Mononuclear cell (primary cell): ENCODE measurements around the gene CBX8. TPM values are rescaled to one million over a fixed set of nuclear protein-coding genes. Genes with fewer than 3 reads are reported as not detected.

Experiments used
- H3K27me3 ChIP-seq: 2 replicates; pipeline ENCODE4 v1.6.0; 2011; ENCODE audit warnings: low read length, control low read depth; ENCODE audit not compliant: insufficient read depth
- H3K4me1 ChIP-seq: 2 replicates; pipeline ENCODE4 v1.5.1; 2011; ENCODE audit warnings: mild to moderate bottlenecking, low read length, control low read depth; ENCODE audit not compliant: insufficient read depth
- H3K4me3 ChIP-seq: 2 replicates; pipeline ENCODE4 v1.5.1; 2011; ENCODE audit warnings: mild to moderate bottlenecking, low read length, moderate library complexity
- H3K9me3 ChIP-seq: 2 replicates; pipeline ENCODE4 v1.5.1; 2011; ENCODE audit warnings: low read depth, mild to moderate bottlenecking, control low read depth, low read length
- total RNA-seq: library from RNA; depleted of rRNA; stranded (reverse); fragments of >200 nt; gene quantifications from one replicate; pipeline ENCODE4 v1.2.3, GENCODE V29; 2012

CBX8 gene
- total RNA-seq, 1 donor: 1.2 TPM

- peaks cover 55% of the 10 kb centered on the region for H3K4me1 ChIP-seq
Measured at GRCh38 chr17:79804856-79805696, 8.2 kb upstream of the CBX8 start.

GRCh38 chr17:79803997-79804855 lies 7.3 kb upstream of the CBX8 start:
- H3K4me1 ChIP-seq: peaks cover 63% of the 10 kb centered on the region
- no peaks in the 10 kb centered on the region for H3K9me3 ChIP-seq
- H3K4me3 ChIP-seq: no peak overlapping the region
- H3K27me3 ChIP-seq: peaks cover 99% of the 10 kb centered on the region

More at GRCh38 chr17:79804856-79805696, 8.2 kb upstream of the CBX8 start:
- Histone ChIP-seq H3K27me3 (peaks cover 93% of the 10 kb centered on the region), H3K9me3 (no peaks in the 10 kb centered on the region), H3K4me3 (no peak overlapping the region)

- Histone ChIP-seq H3K4me3 (no peak overlapping the region), H3K27me3 (peaks cover 99% of the 10 kb centered on the region), H3K4me1 (peaks cover 68% of the 10 kb centered on the region), H3K9me3 (no peaks in the 10 kb centered on the region)
Measured at GRCh38 chr17:79803421-79803996, 6.6 kb upstream of the CBX8 start.

GRCh38 chr17:79802736-79803420 lies 6.0 kb upstream of the CBX8 start:
- H3K9me3 ChIP-seq: no peaks in the 10 kb centered on the region
- peaks cover 99% of the 10 kb centered on the region for H3K27me3 ChIP-seq
- peaks cover 74% of the 10 kb centered on the region for H3K4me1 ChIP-seq
- H3K4me3 ChIP-seq: no peak overlapping the region

- Histone ChIP-seq H3K27me3 (peaks cover 94% of the 10 kb centered on the region), H3K4me1 (peaks cover 76% of the 10 kb centered on the region), H3K4me3 (no peak overlapping the region), H3K9me3 (no peaks in the 10 kb centered on the region)
Measured at GRCh38 chr17:79802039-79802735, 5.3 kb upstream of the CBX8 start.

- H3K4me3 ChIP-seq: no peak overlapping the region
- H3K4me1 ChIP-seq: peaks cover 79% of the 10 kb centered on the region
- no peaks in the 10 kb centered on the region for H3K9me3 ChIP-seq
- peaks cover 86% of the 10 kb centered on the region for H3K27me3 ChIP-seq
Measured at GRCh38 chr17:79801156-79802038, 4.5 kb upstream of the CBX8 start.

DNA sequence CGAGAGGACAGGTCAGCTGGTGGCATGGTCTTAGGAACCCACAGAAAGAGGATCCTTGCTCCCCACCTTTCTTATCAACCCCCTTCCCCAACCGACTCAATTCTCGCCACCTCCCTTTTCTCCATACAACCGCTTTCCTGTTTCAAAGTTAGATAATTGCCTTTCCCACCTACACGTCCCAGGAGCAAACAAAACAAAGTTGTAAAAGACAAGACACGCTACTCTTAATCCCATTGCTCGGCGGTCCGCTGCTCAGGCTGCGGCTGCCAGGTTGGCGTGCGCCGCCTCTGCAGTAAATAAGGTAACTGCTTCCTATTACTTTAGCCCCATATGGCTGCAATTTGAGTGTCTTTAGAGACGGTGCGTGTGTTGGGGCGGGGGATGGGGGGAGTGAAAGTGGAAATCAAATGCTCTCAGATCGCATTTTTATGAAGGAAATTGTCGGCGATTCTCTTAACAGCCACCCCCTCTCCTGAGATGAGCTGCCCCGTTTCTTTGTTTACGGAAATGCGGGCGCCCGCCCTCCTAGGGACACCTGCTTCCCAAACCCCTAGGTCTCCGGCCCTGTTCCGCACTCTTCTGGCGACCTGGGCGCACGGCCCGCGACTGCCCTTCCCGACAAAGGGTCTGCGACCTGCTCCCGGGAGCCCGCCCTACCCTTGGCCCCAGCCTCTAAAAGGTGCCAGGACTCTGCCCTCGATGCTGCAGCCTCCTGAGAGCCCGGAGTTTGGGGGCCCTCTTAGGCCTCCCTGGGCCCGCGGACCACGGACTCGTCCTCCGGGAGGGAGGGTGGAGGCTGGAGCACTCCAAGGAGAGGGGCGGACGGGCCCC lies 3.7 kb upstream of the CBX8 start:
- peaks cover 79% of the 10 kb centered on the region for H3K4me1 ChIP-seq
- peaks cover 77% of the 10 kb centered on the region for H3K27me3 ChIP-seq
- no peaks in the 10 kb centered on the region for H3K9me3 ChIP-seq
- H3K4me3 ChIP-seq: no peak overlapping the region

GRCh38 chr17:79799538-79800324 lies 2.9 kb upstream of the CBX8 start:
- Histone ChIP-seq H3K4me3 (no peak overlapping the region), H3K9me3 (no peaks in the 10 kb centered on the region), H3K27me3 (peaks cover 69% of the 10 kb centered on the region), H3K4me1 (peaks cover 74% of the 10 kb centered on the region)

- no peak overlapping the region for H3K4me3 ChIP-seq
- peaks cover 68% of the 10 kb centered on the region for H3K4me1 ChIP-seq
- H3K27me3 ChIP-seq: peaks cover 63% of the 10 kb centered on the region
- no peaks in the 10 kb centered on the region for H3K9me3 ChIP-seq
Measured at GRCh38 chr17:79799174-79799537, 2.3 kb upstream of the CBX8 start.

DNA sequence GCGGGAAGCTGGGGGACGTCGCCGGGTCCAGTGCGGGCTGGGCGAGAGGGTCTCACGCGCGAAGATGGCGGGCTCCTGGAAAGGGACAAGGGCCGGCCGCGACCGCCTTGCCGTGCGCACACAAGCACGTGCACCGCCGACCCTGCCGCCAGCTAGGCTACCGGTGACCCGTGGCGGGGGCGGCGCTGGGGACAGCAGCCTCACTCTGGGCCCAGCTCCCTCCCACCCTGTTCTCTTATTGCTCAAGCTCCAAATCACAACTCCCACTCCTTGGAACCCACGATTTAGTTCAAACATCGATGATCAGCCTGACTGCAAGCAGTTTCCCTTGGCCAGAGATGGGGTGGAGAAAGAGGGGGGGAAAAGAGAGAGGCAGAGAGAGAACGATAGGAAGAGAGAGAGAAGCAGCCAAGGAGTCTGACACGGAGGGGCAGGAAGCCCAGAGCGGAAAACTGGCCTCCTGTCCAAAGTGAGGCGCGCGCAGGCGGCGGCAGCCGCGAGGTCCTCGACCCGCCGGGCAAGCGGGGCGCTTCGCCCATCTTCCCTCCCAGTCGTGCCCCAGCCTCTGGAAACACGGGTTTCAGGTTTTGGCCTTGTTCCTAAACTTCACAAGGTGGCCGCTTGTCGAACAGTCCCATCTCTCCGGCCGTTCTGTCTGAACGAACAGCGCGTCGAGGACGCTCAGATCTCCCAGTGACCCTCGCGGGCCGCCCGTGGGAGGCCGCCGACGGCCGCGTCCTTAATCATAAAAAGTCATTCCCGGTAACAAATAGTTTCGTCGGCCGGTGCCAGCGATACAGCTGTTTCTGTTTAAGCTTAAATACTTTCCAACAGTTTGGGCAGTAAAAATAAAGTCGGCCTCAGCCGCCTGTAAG lies 1.7 kb upstream of the CBX8 start:
- Histone ChIP-seq H3K4me3 (no peak overlapping the region), H3K27me3 (peaks cover 57% of the 10 kb centered on the region), H3K9me3 (no peaks in the 10 kb centered on the region), H3K4me1 (peaks cover 62% of the 10 kb centered on the region)

DNA sequence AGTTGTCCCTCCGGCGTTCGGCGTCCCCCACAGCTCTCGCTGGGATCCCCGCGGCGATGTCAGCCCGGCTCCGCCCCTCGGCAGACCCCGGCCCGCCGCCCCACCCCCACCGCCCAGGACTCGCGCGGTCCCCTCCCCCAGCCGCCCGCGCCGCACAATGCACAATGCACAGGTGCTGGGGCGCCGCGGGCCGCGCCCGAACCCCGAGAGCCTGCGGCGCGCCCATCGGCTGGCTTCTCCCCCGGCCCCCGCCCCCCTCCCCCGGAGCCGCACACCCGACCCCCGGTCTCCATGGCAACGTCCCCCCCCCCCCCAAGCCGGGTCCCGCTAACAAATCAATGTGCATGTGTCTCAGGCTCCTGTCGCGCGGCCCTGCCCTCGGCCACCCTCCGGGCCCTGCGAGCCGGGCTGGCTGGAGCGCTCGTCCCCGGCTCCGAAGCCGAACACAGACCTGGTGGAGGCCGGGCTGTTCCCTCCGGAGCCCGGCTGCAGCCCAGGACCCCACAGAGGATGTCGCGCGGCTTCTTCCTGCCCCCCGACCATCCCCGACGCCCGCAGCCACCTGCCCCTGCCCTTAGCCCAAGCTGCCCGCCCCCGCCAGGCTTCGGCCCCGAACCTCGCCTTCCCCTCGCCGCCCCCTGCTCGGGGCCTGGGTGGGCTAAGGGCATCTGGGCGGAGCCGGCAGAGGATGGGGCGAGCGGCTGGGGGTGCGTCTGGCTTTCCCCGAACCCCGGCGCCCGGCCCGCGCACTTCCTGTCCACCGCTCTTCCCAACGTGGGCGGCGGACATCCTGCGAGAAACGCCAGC lies 818 bp upstream of the CBX8 start:
- H3K4me1 ChIP-seq: peaks cover 55% of the 10 kb centered on the region
- H3K27me3 ChIP-seq: peaks cover 56% of the 10 kb centered on the region
- H3K9me3 ChIP-seq: no peaks in the 10 kb centered on the region
- peak overlapping the region; percentile 29 for H3K4me3 ChIP-seq
